ENCODE results near the gene BMP5.
"Not testable (repeated sequence)": the region's sequence is repeated elsewhere in the genome, so short reads cannot be mapped to it uniquely, and the experiment has no call there.

BMP5 gene

GRCh38 chr6:55875400-55875799 is at the start of gene BMP5:
Gene BMP5, minus strand, starts transcription at chr6:55875590. Its CDS starts 725 bp downstream, at chr6:55874865.
- DNase-seq (ENCODE audit: low spot score) = no peak

GRCh38 chr6:55922406-55922805 is 47.0 kb upstream of the BMP5 start:
- DNase-seq (ENCODE audit: low spot score) = no peak

- no peak for DNase-seq (ENCODE audit: low spot score)
Observed at GRCh38 chr6:55919716-55920308, 44.4 kb upstream of the BMP5 start.

GRCh38 chr6:55918639-55919038 is 43.2 kb upstream of the BMP5 start:
- peak; percentile 10 for DNase-seq (ENCODE audit: low spot score)

GRCh38 chr6:55917751-55918415 is 42.5 kb upstream of the BMP5 start:
- DNase-seq (ENCODE audit: low spot score) = no peak

- peak; percentile 9 for DNase-seq (ENCODE audit: low spot score)
Observed at GRCh38 chr6:55916188-55916587, 40.8 kb upstream of the BMP5 start.

- DNase-seq (ENCODE audit: low spot score) = no peak
Observed at GRCh38 chr6:55913228-55914195, 38.1 kb upstream of the BMP5 start.

- not testable (repeated sequence) for DNase-seq (ENCODE audit: low spot score)
Observed at GRCh38 chr6:55910466-55910865, 35.1 kb upstream of the BMP5 start.

- not testable (repeated sequence) for DNase-seq (ENCODE audit: low spot score)
Observed at GRCh38 chr6:55909911-55910310, 34.5 kb upstream of the BMP5 start.

- DNase-seq (ENCODE audit: low spot score) = no peak
Observed at GRCh38 chr6:55902796-55903195, 27.4 kb upstream of the BMP5 start.

- no peak for DNase-seq (ENCODE audit: low spot score)
Observed at GRCh38 chr6:55901765-55902270, 26.4 kb upstream of the BMP5 start.

- no peak for DNase-seq (ENCODE audit: low spot score)
Observed at GRCh38 chr6:55898342-55898741, 23.0 kb upstream of the BMP5 start.

- DNase-seq (ENCODE audit: low spot score) = no peak
Observed at GRCh38 chr6:55897346-55897745, 22.0 kb upstream of the BMP5 start.

- no peak for DNase-seq (ENCODE audit: low spot score)
Observed at GRCh38 chr6:55895972-55896730, 20.8 kb upstream of the BMP5 start.

- DNase-seq (ENCODE audit: low spot score) = no peak
Observed at GRCh38 chr6:55892749-55893357, 17.5 kb upstream of the BMP5 start.

GRCh38 chr6:55888917-55889316 is 13.5 kb upstream of the BMP5 start:
- no peak for DNase-seq (ENCODE audit: low spot score)

- DNase-seq (ENCODE audit: low spot score) = peak; percentile 6
Observed at GRCh38 chr6:55886185-55886836, 10.9 kb upstream of the BMP5 start.

- peak; percentile 5 for DNase-seq (ENCODE audit: low spot score)
Observed at GRCh38 chr6:55882718-55883569, 7.6 kb upstream of the BMP5 start.

- DNase-seq (ENCODE audit: low spot score) = no peak
Observed at GRCh38 chr6:55877283-55877682, 1.9 kb upstream of the BMP5 start.

- no peak for DNase-seq (ENCODE audit: low spot score)
Observed at GRCh38 chr6:55874316-55874715, 1.1 kb downstream of the BMP5 start.
